CD14-positive monocyte (primary cell): ENCODE results near the gene FRMD4A. TPM values are rescaled to one million over a fixed set of nuclear protein-coding genes. Genes with fewer than 3 reads are reported as not detected.

Experiments used
- DNase-seq, 3 donors: peaks; one replicate each; pipeline ENCODE4 v3.0.0-alpha.2; 2011 to 2022
- H2AFZ ChIP-seq: 2 replicates; pipeline ENCODE4 v1.6.0; 2012; ENCODE audit warnings: mild to moderate bottlenecking, low read depth, low read length, inconsistent platforms; ENCODE audit not compliant: insufficient read depth, poor library complexity, severe bottlenecking
- H3K27ac ChIP-seq, 2 donors: 1 replicate in 1 of 2; 2 replicates in 1 of 2; pipeline ENCODE4 v1.5.1; 2012 to 2013; ENCODE audit warnings: low read length in 2 of 2, control low read depth in 1 of 2, inconsistent platforms in 1 of 2, low read depth in 1 of 2, mild to moderate bottlenecking in 1 of 2
- H3K27me3 ChIP-seq, 2 donors: one replicate each; pipeline versions ENCODE4 v1.6.0 to v1.6.1; 2011 to 2013; ENCODE audit warnings: low read length in 2 of 2; ENCODE audit not compliant: control insufficient read depth in 2 of 2, insufficient read depth in 2 of 2
- H3K36me3 ChIP-seq, 2 donors: replicated peaks in 1 of 2; 1 replicate in 1 of 2; 2 replicates in 1 of 2; pipeline versions ENCODE4 v1.5.1 to v1.6.1; 2012 to 2013; ENCODE audit warnings: low read length in 2 of 2, control low read depth in 1 of 2, inconsistent platforms in 1 of 2, mild to moderate bottlenecking in 1 of 2; ENCODE audit not compliant: insufficient read depth in 2 of 2, control insufficient read depth in 1 of 2
- H3K4me1 ChIP-seq, 2 donors: 1 replicate in 1 of 2; 2 replicates in 1 of 2; pipeline versions ENCODE4 v1.5.1 to v1.6.1; 2012 to 2013; ENCODE audit warnings: low read length in 2 of 2, control low read depth in 1 of 2, inconsistent platforms in 1 of 2, mild to moderate bottlenecking in 1 of 2, moderate library complexity in 1 of 2; ENCODE audit not compliant: insufficient read depth in 2 of 2, control insufficient read depth in 1 of 2
- H3K4me2 ChIP-seq: replicated peaks from 2 replicates; pipeline ENCODE3; 2012; ENCODE audit warnings: low read length, moderate library complexity, mild to moderate bottlenecking; ENCODE audit not compliant: poor library complexity, severe bottlenecking; ENCODE audit errors: extremely low read depth
- H3K4me3 ChIP-seq, 3 experiments: fragments of 200-600 bp in 1 of 3; sonication (generic) in 1 of 3; replicated peaks in 1 of 3; 1 replicate in 2 of 3; 2 replicates in 1 of 3; pipeline ENCODE4 v1.5.1; 2011 to 2013; ENCODE audit warnings: low read length in 3 of 3, mild to moderate bottlenecking in 3 of 3, control low read depth in 2 of 3, low read depth in 2 of 3, inconsistent platforms in 1 of 3, moderate library complexity in 1 of 3
- H3K79me2 ChIP-seq: 2 replicates; pipeline ENCODE4 v1.6.0; 2012; ENCODE audit warnings: mild to moderate bottlenecking, control low read depth, inconsistent platforms, low read length, moderate library complexity; ENCODE audit not compliant: insufficient read depth
- H3K9ac ChIP-seq: 2 replicates; pipeline ENCODE4 v1.6.0; 2017; ENCODE audit warnings: low read length, mild to moderate bottlenecking; ENCODE audit not compliant: insufficient read depth, poor library complexity, severe bottlenecking
- H3K9me3 ChIP-seq, 2 donors: replicated peaks in 1 of 2; 1 replicate in 1 of 2; 2 replicates in 1 of 2; pipeline versions ENCODE4 v1.5.1 to v1.6.1; 2012 to 2013; ENCODE audit warnings: low read length in 2 of 2, control low read depth in 1 of 2; ENCODE audit not compliant: control insufficient read depth in 1 of 2, insufficient read depth in 1 of 2
- H4K20me1 ChIP-seq: 2 replicates; pipeline ENCODE4 v1.6.0; 2012; ENCODE audit warnings: mild to moderate bottlenecking, low read length, control low read depth, moderate library complexity; ENCODE audit not compliant: insufficient read depth
- H3K27ac Mint-ChIP-seq, 7 donors: one replicate each; pipeline ENCODE4 v1.8.0; 2020; ENCODE audit warnings: mild to moderate bottlenecking in 7 of 7, mixed read lengths in 7 of 7, moderate library complexity in 6 of 7, inconsistent platforms in 2 of 7
- H3K27me3 Mint-ChIP-seq, 3 donors: one replicate each; pipeline ENCODE4 v1.8.0; 2021 to 2022; ENCODE audit warnings: low read depth in 3 of 3, mild to moderate bottlenecking in 3 of 3, mixed read lengths in 3 of 3, moderate library complexity in 3 of 3, inconsistent platforms in 1 of 3
- H3K36me3 Mint-ChIP-seq, 2 donors: one replicate each; pipeline ENCODE4 v1.8.0; 2020; ENCODE audit warnings: mixed read lengths in 2 of 2, inconsistent platforms in 1 of 2, mild to moderate bottlenecking in 1 of 2
- H3K4me1 Mint-ChIP-seq: one replicate; pipeline ENCODE4 v1.8.0; 2020; ENCODE audit warnings: mild to moderate bottlenecking, mixed read lengths
- H3K4me3 Mint-ChIP-seq, 2 donors: one replicate each; pipeline ENCODE4 v1.8.0; 2020; ENCODE audit warnings: mild to moderate bottlenecking in 2 of 2, mixed read lengths in 2 of 2, moderate library complexity in 1 of 2
- H3K9me3 Mint-ChIP-seq, 7 donors: one replicate each; pipeline ENCODE4 v1.8.0; 2020 to 2022; ENCODE audit warnings: mixed read lengths in 7 of 7, mild to moderate bottlenecking in 6 of 7, moderate library complexity in 6 of 7, inconsistent platforms in 2 of 7
- WGBS: methylation state at CpG from one replicate; pipeline ENCODE4 v1.1.5; 2013; ENCODE audit warnings: missing lambda C conversion rate; ENCODE audit not compliant: insufficient coverage; 5-methylcytosine and 5-hydroxymethylcytosine counted together
- intact Hi-C, 2 donors: fragments of 100-400 bp; cut with micrococcal nuclease; formaldehyde crosslinking; loops; one replicate each; pipeline versions ENCODE4 v1.15.0 to v1.15.1; 2023
- polyA plus RNA-seq, 3 donors: library from polyadenylated mRNA; depleted of rRNA in 1 of 3; unstranded in 2 of 3; stranded (reverse) in 1 of 3; fragments of 300-500 nt in 2 of 3; fragments of >200 nt in 1 of 3; fragmentation: Illumina TruSeq in 2 of 3; gene quantifications; 1 replicate in 2 of 3; 2 replicates in 1 of 3; pipeline ENCODE4 v1.2.3, GENCODE V29; 2012 to 2021
- TF ChIP-seq, protein P1 (sequence below): fragments of 200-600 bp; IDR thresholded peaks from one replicate; pipeline ENCODE4 v1.8.0; 2022; ENCODE audit warnings: antibody characterized with exemption, mild to moderate bottlenecking

Gene FRMD4A
- polyA plus RNA-seq, 3 donors: 0.12 TPM; not detected in 2

DNA sequence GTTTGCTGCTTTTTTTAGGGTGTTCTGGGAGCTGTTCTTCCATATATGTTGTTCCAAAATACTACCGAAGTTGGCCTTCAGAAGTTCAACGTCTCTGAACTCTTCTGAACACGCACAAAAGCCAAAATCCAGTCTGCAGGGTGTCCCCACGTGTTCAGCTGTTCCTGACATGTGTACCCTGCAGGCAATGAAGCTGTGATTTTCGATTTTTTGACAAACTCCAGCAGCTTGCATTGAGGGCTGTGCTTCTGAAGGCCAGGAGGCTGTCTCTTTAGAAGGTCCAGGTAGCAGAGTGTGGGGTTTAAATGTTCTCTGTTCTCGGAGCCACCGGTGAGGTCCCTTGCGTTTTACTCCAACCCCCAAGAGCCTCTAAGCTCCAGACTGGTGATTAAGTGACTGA is 598.9 kb downstream of the FRMD4A start:
- no peak overlapping the region for H3K27ac ChIP-seq
- no peaks in the 10 kb centered on the region for H4K20me1 ChIP-seq
- H3K27me3 ChIP-seq: no peaks in the 10 kb centered on the region
- peaks cover 2 to 11% (median 5%) of the 10 kb centered on the region in 3 donors for H3K27me3 Mint-ChIP-seq
- no peaks in the 10 kb centered on the region for H3K36me3 Mint-ChIP-seq
- H2AFZ ChIP-seq: no peak overlapping the region
- intact Hi-C loops: no loop called here
- H3K4me1 ChIP-seq: no peaks in the 10 kb centered on the region
- H3K9ac ChIP-seq: no peak overlapping the region
- no peaks in the 10 kb centered on the region for H3K9me3 Mint-ChIP-seq
- peaks cover 4% of the 10 kb centered on the region for H3K4me1 Mint-ChIP-seq
- TF ChIP-seq, protein P1, sequence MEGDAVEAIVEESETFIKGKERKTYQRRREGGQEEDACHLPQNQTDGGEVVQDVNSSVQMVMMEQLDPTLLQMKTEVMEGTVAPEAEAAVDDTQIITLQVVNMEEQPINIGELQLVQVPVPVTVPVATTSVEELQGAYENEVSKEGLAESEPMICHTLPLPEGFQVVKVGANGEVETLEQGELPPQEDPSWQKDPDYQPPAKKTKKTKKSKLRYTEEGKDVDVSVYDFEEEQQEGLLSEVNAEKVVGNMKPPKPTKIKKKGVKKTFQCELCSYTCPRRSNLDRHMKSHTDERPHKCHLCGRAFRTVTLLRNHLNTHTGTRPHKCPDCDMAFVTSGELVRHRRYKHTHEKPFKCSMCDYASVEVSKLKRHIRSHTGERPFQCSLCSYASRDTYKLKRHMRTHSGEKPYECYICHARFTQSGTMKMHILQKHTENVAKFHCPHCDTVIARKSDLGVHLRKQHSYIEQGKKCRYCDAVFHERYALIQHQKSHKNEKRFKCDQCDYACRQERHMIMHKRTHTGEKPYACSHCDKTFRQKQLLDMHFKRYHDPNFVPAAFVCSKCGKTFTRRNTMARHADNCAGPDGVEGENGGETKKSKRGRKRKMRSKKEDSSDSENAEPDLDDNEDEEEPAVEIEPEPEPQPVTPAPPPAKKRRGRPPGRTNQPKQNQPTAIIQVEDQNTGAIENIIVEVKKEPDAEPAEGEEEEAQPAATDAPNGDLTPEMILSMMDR: no peak
- no peaks in the 10 kb centered on the region for H3K36me3 ChIP-seq
- H3K4me2 ChIP-seq: no peak overlapping the region
- H3K9me3 ChIP-seq: no peaks in the 10 kb centered on the region
- DNase-seq: no peak
- no peak overlapping the region for H3K4me3 Mint-ChIP-seq
- no peak overlapping the region for H3K27ac Mint-ChIP-seq
- WGBS: 85% methylated on average over 7 of the region's 8 CpGs
- no peaks in the 10 kb centered on the region for H3K79me2 ChIP-seq
- no peak overlapping the region for H3K4me3 ChIP-seq

DNA sequence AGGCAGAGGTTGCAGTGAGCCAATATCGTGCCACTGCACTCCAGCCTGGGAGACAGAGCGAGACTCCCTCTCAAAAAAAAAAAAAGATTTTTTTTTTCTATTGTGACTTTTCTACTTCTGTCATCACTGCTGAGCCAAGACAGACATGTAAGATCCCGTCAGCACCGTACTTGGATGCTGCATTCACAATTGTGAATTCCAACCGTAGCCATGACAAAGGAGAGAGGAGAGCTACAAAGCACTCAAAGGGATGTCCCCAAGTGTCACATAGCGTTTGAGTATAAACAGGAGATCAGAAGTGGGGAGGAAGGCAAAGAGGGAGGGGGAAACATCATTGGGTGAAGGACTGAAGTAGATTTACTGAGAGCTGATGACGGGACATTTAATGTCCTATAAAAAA is 599.8 kb downstream of the FRMD4A start:
- intact Hi-C loops: no loop called here
- no peak overlapping the region for H3K27ac ChIP-seq
- H3K4me1 ChIP-seq: no peaks in the 10 kb centered on the region
- no peaks in the 10 kb centered on the region for H3K27me3 ChIP-seq
- H2AFZ ChIP-seq: no peak overlapping the region
- no peaks in the 10 kb centered on the region for H3K79me2 ChIP-seq
- H3K27me3 Mint-ChIP-seq: peaks cover 2 to 11% (median 5%) of the 10 kb centered on the region in 3 donors
- 97% methylated on average over 6 of the region's 7 CpGs for WGBS
- no peak overlapping the region for H3K4me3 ChIP-seq
- H3K36me3 ChIP-seq: no peaks in the 10 kb centered on the region
- H4K20me1 ChIP-seq: no peaks in the 10 kb centered on the region
- no peak overlapping the region for H3K9ac ChIP-seq
- H3K27ac Mint-ChIP-seq: no peak overlapping the region
- no peaks in the 10 kb centered on the region for H3K9me3 Mint-ChIP-seq
- H3K4me2 ChIP-seq: no peak overlapping the region
- no peak overlapping the region for H3K4me3 Mint-ChIP-seq
- no peaks in the 10 kb centered on the region for H3K36me3 Mint-ChIP-seq
- peaks cover 4% of the 10 kb centered on the region for H3K4me1 Mint-ChIP-seq
- no peaks in the 10 kb centered on the region for H3K9me3 ChIP-seq
- no peak for DNase-seq
- TF ChIP-seq, protein P1: no peak
